GM18507 (cell line): ENCODE results near the gene STARD5.

Source experiments
- DNase-seq: peaks from one replicate; pipeline ENCODE4 v3.0.0; 2011; ENCODE audit warnings: low read depth; ENCODE audit not compliant: insufficient read length; ENCODE audit errors: extremely low spot score
- FAIRE-seq: peaks from 2 replicates; lab custom pipeline; 2011; peaks lifted over from hg19 to GRCh38; lab: Jason Lieb, UNC

The STARD5 gene

GRCh38 chr15:81280696-81281455 lies 43.1 kb downstream of the STARD5 start:
- no peak for FAIRE-seq
- DNase-seq = no peak

DNA sequence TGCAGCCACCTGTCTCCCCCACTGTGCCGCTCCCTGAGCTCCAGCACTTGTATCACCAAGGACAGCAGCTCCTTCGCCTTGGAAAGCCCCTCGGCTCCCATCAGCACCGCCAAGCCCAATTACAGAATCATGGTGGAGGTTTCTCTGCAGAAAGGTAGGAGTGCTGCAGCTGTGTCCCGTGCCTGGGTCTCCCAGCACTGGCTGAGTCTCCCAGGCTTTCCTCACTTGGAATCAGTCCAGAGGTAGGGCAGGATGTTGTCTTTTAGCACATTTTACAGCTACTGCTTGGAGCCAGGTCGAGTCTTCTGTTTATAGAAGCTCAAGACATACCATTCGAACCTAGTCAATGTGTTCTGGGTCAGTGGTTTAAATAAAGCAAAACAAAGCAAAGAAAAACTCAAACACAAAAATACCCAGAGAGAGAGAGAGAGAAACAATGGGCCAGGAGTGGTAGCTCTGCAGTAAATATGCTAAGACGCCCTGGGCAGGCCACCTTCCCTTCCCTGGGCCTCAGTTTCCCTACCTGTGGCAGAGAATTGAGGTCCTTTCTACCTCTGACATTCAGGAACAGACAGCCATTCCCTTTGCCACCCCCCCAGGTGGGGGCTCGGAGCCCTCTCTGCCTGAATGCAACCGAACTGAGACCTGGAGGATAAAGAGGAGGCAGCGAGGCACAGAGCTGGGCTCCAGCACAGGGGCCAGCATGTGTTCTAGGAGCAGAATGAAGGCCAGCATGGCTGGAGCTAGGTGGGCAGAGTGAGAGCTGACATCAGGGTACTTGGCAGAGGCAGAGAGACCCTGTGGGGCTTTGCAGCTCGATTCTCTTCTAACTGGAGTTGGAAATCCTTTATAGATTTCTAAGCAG lies 44.1 kb downstream of the STARD5 start:
- FAIRE-seq = no peak
- no peak for DNase-seq

DNA sequence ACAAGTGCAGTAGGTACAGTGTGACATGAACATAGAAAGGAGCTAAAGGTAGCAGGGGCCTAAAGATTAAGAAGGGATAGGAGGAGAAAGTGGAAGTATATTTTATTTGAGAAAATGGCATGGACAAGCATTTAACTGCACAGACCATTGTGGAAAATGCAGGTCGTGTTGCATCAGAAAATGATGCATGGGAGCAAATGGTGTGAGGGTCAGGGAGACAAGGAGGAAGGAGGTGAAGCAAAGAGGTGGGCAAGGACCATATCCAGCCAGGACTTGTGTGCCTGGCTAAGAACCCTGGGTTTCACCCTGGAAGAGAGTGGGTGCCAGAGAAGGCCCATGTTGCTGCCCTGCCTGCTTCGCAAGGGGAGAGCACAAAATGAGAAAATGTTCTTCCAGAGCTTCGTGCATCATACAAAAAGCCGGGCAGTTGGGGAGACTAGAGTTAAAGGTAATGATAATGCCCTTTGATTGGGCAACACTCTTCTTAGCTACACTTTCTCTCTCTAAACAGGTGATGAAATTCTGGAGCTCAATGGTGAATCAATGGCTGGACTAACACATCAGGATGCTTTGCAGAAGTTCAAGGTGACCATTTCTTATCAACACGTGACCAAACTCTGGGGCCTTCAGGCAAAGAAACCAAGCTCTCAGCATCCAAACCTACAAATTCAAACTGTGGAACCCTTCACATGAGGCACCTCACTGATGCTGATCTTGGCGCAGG lies 45.5 kb downstream of the STARD5 start:
- DNase-seq (no peak), FAIRE-seq (no peak)

GRCh38 chr15:81277851-81278250 lies 46.1 kb downstream of the STARD5 start:
- DNase-seq (no peak), FAIRE-seq (no peak)

DNA sequence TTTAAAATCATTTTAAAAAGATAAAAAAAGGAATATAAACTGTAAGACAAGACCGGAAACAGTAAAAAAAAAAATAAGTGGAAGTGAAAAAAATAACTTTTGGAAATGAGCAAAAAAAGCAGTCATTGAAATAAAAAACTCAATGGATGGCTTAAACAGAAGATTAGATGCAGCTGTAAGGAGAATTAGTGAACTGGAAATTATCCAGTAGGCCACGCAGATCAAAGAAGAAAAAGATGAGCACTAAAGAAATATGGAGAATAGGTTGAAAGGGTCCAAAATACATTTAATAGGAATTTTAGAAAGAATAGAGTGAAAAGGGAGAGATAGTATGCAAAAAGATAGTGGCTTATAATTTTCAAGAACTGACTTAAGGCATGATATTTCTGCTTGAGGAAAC lies 47.0 kb downstream of the STARD5 start:
- no peak for DNase-seq
- no peak for FAIRE-seq

DNA sequence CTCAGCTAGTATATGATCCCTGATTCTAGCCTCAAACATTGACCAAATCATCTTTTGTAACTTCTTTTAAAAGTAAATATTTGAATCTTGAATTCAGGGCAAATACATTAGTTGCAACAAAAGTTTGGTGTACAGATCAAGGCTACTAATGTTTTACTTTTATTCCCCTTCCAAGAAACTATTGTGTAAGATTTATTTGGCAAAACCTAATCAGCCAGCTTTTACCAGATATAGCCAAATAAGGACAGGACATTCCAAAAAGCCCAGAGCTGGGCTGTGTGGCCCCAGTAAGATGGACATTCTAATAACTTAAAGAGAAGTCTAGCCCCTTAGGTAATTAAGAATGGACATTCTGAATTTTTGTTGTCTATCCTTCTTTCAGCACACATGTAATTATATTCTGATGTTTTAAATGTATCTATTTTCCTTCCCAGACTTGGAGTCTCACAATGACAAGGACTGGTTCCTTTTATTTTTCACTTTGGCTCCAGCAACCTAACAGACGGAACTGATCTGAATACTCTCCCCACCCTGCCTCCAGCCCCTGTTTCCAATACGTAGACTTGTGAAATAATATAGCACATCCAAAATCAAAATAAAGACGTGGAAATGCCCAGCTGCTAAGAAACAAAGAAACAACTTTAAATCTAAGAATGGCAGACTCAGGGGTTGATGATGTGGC lies 48.1 kb downstream of the STARD5 start:
- no peak for DNase-seq
- FAIRE-seq = peak; percentile 38

DNA sequence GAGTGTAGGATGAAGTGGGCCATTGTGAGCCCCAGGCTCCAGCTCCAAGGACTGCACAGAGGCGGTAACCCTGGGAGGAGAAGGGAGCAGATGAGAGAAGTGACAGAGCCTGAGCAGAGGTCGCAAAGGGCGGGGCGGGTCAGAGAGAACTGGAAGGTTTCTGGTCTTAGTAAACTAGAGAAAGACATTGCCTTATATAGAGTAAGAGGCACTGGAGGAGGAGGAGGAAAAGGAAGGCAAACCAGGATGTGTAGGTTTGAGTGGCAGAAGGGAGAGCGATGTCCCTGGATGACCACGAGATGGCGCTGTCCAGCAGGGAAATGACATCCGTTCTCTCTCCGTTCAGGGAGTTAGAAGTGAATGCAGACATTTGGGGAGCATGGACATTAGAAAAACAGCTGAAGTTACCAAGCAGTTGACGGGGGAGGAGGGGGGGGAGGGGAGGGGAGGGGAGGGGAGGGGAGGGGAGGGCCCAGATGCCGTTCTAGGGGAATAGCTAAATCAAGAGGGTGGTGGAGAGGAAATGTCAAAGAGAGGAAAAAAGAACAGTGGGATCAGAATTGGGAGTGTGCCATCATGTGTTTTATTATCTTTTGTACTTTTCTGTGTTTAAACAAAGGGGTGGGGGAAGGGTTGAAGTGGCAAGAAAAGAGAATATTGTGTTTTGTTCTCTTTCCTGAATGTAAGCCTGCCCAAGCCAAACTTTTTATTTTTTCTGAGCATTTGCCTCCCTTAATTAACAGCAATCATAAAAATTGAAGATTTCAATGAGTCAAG lies 48.8 kb downstream of the STARD5 start:
- FAIRE-seq = peak; percentile 97
- DNase-seq = peak; percentile 71

DNA sequence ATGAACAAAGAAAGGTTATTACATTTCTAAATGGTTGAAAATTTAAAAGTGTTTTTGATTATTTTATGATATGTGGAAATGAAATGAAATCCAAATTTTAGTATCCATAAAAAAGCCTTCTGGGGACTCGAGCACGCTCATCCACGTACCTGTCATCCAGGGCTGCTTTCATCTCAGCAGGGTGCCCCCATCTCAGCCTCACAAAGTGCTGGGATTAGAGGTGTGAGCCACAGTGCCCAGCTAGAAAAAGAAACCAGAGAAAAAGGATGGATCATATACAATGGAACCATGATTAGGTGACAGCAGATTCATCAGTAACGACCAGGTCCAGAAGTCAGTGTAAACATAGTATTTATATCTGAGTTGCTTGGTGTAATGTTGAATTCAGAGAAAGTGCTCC lies 49.7 kb downstream of the STARD5 start:
- no peak for DNase-seq
- FAIRE-seq = no peak

GRCh38 chr15:81273855-81274254 lies 50.1 kb downstream of the STARD5 start:
- no peak for DNase-seq
- FAIRE-seq = no peak

DNA sequence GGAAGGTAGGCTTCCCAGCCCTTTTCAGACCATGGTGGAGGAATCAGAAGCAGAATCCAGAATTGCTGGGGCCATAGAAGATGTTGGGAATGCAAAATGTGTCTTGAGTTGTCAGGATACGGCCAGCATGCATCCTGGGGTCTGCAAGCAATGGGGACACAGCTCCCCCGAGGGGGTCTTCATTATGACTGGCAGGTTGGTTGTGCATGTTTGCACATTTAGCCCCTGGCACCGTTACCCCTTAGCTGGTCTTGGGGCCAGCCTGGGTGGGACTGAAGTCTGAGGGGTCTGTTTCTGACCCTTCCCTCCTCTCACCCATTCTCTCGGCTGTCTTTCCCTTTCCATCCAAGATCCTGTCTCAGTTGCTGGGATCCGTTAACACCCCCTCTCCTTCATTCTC lies 50.7 kb downstream of the STARD5 start:
- DNase-seq (no peak), FAIRE-seq (no peak)

GRCh38 chr15:81271761-81272644 lies 51.9 kb downstream of the STARD5 start:
- DNase-seq = no peak
- FAIRE-seq = no peak

GRCh38 chr15:81270781-81271491 lies 53.0 kb downstream of the STARD5 start:
- no peak for DNase-seq
- no peak for FAIRE-seq

- FAIRE-seq = no peak
- DNase-seq = no peak
Measured at GRCh38 chr15:81270188-81270587, 53.8 kb downstream of the STARD5 start.

DNA sequence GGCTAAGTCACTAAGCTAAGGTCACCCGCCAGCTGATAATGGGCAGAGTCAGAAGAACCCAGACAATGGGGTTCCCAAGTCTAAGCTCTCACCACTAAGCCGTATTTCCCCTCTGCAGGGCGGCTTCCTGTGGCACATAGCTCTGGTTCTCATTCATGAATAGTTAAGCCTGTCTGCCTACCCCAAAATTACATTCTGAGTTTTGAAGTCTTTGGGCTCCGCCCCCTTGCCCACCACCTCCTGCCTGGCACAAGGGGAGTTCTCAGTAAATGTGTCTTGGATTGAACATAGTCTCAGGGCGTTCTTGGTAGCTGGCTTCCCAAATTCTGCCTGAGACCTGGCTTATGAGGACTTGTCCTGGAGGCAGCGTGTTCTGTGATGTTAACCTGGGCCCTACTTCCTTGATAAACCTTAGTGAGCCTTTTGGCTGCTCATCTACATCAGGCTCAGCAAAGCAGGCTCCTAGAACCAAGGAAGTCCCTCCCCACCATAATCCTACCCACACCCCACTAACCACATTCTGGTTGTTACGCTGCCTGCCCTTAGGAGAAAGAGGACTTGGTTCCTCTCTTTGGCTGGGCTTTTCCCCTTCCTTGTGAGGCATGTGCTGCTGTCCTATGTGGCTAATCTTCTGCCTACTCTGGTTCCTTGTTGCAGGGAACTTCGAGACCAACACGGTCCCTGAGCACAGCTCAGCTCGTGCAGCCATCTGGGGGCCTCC lies 54.9 kb downstream of the STARD5 start:
- FAIRE-seq = no peak
- DNase-seq = no peak

GRCh38 chr15:81268340-81268739 lies 55.6 kb downstream of the STARD5 start:
- FAIRE-seq (no peak), DNase-seq (no peak)

GRCh38 chr15:81265944-81266775 lies 57.8 kb downstream of the STARD5 start:
- peak; percentile 66 for DNase-seq
- FAIRE-seq = peak; percentile 84
